ENCODE results near the gene TNFRSF18. TPM values are rescaled to one million over a fixed set of nuclear protein-coding genes. Genes with fewer than 3 reads are reported as not detected.

Gene TNFRSF18
- total RNA-seq, 1 experiment from 2014 or later: 0.83 TPM

GRCh38 chr1:1215080-1215676, 8.8 kb upstream of the TNFRSF18 start:
- no peak for TF ChIP-seq GTF2I (CRISPR knock-in tag; conservative IDR thresholded peaks at IDR 0.05)
- no peak for TF ChIP-seq STAT6 (CRISPR knock-in tag; conservative IDR thresholded peaks at IDR 0.05; ENCODE audit: low read depth)
- no peak for TF ChIP-seq ZNF512 (CRISPR knock-in tag; IDR thresholded peaks at IDR 0.05; ENCODE audit: borderline replicate concordance)
- no peak for TF ChIP-seq CBFB (CRISPR knock-in tag; IDR thresholded peaks at IDR 0.05; ENCODE audit: low read depth)
- TF ChIP-seq AFF4 (CRISPR knock-in tag; IDR thresholded peaks at IDR 0.05; ENCODE audit: borderline replicate concordance): no peak
- no peak for TF ChIP-seq ZSCAN18 (CRISPR knock-in tag; IDR thresholded peaks at IDR 0.05)
- TF ChIP-seq ZNF423 (CRISPR knock-in tag; IDR thresholded peaks at IDR 0.05): no peak
- no peak for TF ChIP-seq ETV6 (CRISPR knock-in tag; IDR thresholded peaks at IDR 0.05)
- no peak for TF ChIP-seq ZNF425 (CRISPR knock-in tag; conservative IDR thresholded peaks at IDR 0.05)
- no peak for TF ChIP-seq NFE2L1 (CRISPR knock-in tag; IDR thresholded peaks at IDR 0.05)
- no peak for TF ChIP-seq ZNF219 (CRISPR knock-in tag; IDR thresholded peaks at IDR 0.05; ENCODE audit: borderline replicate concordance)
- no peak for TF ChIP-seq TEAD4 (CRISPR knock-in tag; IDR thresholded peaks at IDR 0.05)
- TF ChIP-seq ZBTB43 (CRISPR knock-in tag; IDR thresholded peaks at IDR 0.05): no peak
- TF ChIP-seq CTCF (IDR thresholded peaks at IDR 0.05): no peak
- no peak for TF ChIP-seq ERG (CRISPR knock-in tag; IDR thresholded peaks at IDR 0.05)
- TF ChIP-seq GRHL2 (CRISPR knock-in tag; IDR thresholded peaks at IDR 0.05; ENCODE audit: insufficient replicate concordance, severe bottlenecking): no peak
- no peak for TF ChIP-seq E2F4 (CRISPR knock-in tag; IDR thresholded peaks at IDR 0.05; ENCODE audit: borderline replicate concordance, low read depth)
- no peak for TF ChIP-seq SMAD3 (CRISPR knock-in tag; IDR thresholded peaks at IDR 0.05; ENCODE audit: borderline replicate concordance)
- Mint-ChIP-seq H3K27ac (no peak overlapping the region), H3K36me3 (no peaks in the 10 kb centered on the region), H3K9me3 (no peaks in the 10 kb centered on the region), H3K4me1 (no peaks in the 10 kb centered on the region), H3K4me3 (no peak overlapping the region), H3K27me3 (ENCODE audit: low read depth) (no peaks in the 10 kb centered on the region)
- no peak for DNase-seq (ENCODE audit: low spot score)
- CTCF ChIA-PET: no interaction called here
- POLR2A ChIA-PET: interaction anchor here (1.2 kb wide), 1 partner anchor 22 kb away, joined by 4 read pairs; no protein-coding TSS in a partner anchor
- ATAC-seq: no peak
